HG03565 (cell line): ENCODE results near the gene LRRC9.
"Not testable (repeated sequence)": the region's sequence is repeated elsewhere in the genome, so short reads cannot be mapped to it uniquely, and the experiment has no call there.

Experiments used
- ATAC-seq: cut with Tn5 transposase; IDR thresholded peaks from one replicate; pipeline ENCODE4 v1.9.1; 2021; ENCODE audit warnings: mild to moderate bottlenecking, moderate library complexity; ENCODE audit not compliant: unreplicated experiment

Gene LRRC9

GRCh38 chr14:60058087-60058486 is 138.1 kb downstream of the LRRC9 start:
- no peak for ATAC-seq

GRCh38 chr14:60061371-60061770 is 141.4 kb downstream of the LRRC9 start:
- no peak for ATAC-seq

- peak; percentile 87 for ATAC-seq
These were observed 144.6 kb downstream of the LRRC9 start for GRCh38 chr14:60064491-60065072.

GRCh38 chr14:60067882-60068281 is 147.9 kb downstream of the LRRC9 start:
- no peak for ATAC-seq

- no peak for ATAC-seq
These were observed 159.8 kb downstream of the LRRC9 start for GRCh38 chr14:60079723-60080122.

- ATAC-seq: no peak
These were observed 165.1 kb downstream of the LRRC9 start for GRCh38 chr14:60085085-60085484.

GRCh38 chr14:60085693-60086092 is 165.7 kb downstream of the LRRC9 start:
- ATAC-seq: no peak

- no peak for ATAC-seq
These were observed 167.7 kb downstream of the LRRC9 start for GRCh38 chr14:60087668-60088067.

- no peak for ATAC-seq
These were observed 169.3 kb downstream of the LRRC9 start for GRCh38 chr14:60089221-60089620.

- ATAC-seq: no peak
These were observed 171.0 kb downstream of the LRRC9 start for GRCh38 chr14:60090864-60091519.

- ATAC-seq: peak; percentile 89
These were observed 171.9 kb downstream of the LRRC9 start, which contains the start of gene PCNX4 for GRCh38 chr14:60091550-60092525. Gene PCNX4 (plus strand): TSS chr14:60091923. CDS start chr14:60107639, 15,716 bp downstream.

- ATAC-seq: no peak
These were observed 172.6 kb downstream of the LRRC9 start for GRCh38 chr14:60092526-60092920.

GRCh38 chr14:60093080-60093479 is 173.1 kb downstream of the LRRC9 start:
- ATAC-seq: no peak

- no peak for ATAC-seq
These were observed 173.7 kb downstream of the LRRC9 start for GRCh38 chr14:60093606-60094005.

GRCh38 chr14:60094306-60094897 is 174.5 kb downstream of the LRRC9 start:
- no peak for ATAC-seq

GRCh38 chr14:60095231-60095630 is 175.3 kb downstream of the LRRC9 start:
- no peak for ATAC-seq

- ATAC-seq: no peak
These were observed 176.0 kb downstream of the LRRC9 start for GRCh38 chr14:60095781-60096450.

- no peak for ATAC-seq
These were observed 178.0 kb downstream of the LRRC9 start for GRCh38 chr14:60097974-60098373.

- ATAC-seq: not testable (repeated sequence)
These were observed 179.9 kb downstream of the LRRC9 start for GRCh38 chr14:60099855-60100254.

GRCh38 chr14:60101786-60102185 is 181.8 kb downstream of the LRRC9 start:
- ATAC-seq: no peak

- ATAC-seq: no peak
These were observed 182.4 kb downstream of the LRRC9 start for GRCh38 chr14:60102389-60102788.
